ENCODE measurements around the gene MARK1. TPM values are rescaled to one million over a fixed set of nuclear protein-coding genes. Genes with fewer than 3 reads are reported as not detected.

Gene MARK1
- total RNA-seq, 1 donor from 2014 or later, result 6.3 TPM

DNA sequence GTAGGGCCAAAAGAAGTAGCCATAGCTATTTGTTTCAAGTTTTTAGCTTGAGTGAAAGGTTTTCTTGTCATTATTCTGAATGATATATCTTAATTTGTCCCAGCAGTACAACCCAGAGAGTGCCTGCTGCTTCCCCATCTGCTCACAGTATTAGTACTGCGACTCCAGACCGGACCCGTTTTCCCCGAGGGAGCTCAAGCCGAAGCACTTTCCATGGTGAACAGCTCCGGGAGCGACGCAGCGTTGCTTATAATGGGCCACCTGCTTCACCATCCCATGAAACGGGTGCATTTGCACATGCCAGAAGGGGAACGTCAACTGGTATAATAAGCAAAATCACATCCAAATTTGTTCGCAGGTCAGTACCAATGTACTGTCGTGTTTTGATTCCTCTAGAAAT, 125.1 kb downstream of the MARK1 start:
- TF ChIP-seq, protein P1, sequence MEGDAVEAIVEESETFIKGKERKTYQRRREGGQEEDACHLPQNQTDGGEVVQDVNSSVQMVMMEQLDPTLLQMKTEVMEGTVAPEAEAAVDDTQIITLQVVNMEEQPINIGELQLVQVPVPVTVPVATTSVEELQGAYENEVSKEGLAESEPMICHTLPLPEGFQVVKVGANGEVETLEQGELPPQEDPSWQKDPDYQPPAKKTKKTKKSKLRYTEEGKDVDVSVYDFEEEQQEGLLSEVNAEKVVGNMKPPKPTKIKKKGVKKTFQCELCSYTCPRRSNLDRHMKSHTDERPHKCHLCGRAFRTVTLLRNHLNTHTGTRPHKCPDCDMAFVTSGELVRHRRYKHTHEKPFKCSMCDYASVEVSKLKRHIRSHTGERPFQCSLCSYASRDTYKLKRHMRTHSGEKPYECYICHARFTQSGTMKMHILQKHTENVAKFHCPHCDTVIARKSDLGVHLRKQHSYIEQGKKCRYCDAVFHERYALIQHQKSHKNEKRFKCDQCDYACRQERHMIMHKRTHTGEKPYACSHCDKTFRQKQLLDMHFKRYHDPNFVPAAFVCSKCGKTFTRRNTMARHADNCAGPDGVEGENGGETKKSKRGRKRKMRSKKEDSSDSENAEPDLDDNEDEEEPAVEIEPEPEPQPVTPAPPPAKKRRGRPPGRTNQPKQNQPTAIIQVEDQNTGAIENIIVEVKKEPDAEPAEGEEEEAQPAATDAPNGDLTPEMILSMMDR (conservative IDR thresholded peaks at IDR 0.05; ENCODE audit: low read depth, low read length), result no peak
- no peak overlapping the region for H3K4me3 ChIP-seq (ENCODE audit: low read depth, low read length)
- no peak for DNase-seq (ENCODE audit: low read depth)

DNA sequence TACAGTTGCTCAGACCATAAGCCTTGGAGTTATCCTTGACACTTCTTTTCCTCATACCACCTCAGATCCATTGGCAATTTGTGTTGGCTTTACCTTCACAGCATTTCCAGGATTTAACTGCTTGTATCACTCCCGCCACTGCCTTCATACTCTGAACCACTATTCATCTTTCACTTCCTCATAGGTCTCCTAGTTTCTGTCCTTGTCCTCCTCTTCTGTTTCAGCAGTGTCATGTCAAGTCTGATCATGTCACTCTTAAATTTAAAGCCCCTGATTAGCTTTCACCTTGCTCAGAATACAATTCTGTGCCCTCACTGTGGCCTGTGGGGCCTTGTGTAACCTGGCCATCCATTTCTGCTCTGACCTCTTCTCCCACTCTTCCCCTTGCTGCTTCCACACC, 127.6 kb downstream of the MARK1 start:
- no peak overlapping the region for H3K4me3 ChIP-seq (ENCODE audit: low read depth, low read length)
- TF ChIP-seq, protein P1 (conservative IDR thresholded peaks at IDR 0.05; ENCODE audit: low read depth, low read length), result no peak
- no peak for DNase-seq (ENCODE audit: low read depth)

DNA sequence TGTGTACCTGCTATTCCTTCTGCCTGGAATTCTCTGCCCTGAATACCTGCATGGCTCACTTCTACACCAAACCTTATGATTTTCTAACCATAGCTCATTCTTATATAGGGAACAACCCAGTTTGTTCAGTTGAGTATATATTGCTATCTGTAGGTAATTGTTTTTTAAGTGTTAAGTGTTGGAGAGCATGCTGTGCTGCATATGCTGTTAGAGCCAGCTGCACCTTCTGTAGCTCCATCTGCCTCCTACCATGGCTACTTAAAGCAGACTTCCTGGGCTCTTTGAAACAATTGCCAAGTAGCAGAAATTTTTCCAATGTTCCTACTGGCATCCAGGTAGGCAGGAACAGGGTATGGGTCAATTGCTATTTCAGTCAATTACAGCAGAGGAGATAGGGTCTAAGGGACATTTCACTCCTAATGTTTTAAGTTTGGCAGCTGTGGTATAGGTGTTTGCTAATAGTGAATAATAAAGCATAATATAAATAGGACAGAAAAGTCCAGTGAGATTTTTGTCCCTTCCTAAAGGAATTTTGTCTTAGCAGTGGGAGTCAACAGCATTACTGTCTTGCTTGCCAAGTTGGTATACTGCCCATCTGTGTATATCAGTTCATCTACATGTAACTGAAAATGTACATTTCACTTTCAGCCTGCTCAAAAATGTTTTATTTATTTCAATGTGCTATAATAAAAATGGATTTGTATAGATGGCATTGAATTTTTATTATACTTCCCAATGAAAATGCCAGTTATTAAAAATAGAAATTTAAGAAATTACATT, 128.2 kb downstream of the MARK1 start:
- no peak overlapping the region for H3K4me3 ChIP-seq (ENCODE audit: low read depth, low read length)
- DNase-seq (ENCODE audit: low read depth), result no peak
- TF ChIP-seq, protein P1 (conservative IDR thresholded peaks at IDR 0.05; ENCODE audit: low read depth, low read length), result no peak

DNA sequence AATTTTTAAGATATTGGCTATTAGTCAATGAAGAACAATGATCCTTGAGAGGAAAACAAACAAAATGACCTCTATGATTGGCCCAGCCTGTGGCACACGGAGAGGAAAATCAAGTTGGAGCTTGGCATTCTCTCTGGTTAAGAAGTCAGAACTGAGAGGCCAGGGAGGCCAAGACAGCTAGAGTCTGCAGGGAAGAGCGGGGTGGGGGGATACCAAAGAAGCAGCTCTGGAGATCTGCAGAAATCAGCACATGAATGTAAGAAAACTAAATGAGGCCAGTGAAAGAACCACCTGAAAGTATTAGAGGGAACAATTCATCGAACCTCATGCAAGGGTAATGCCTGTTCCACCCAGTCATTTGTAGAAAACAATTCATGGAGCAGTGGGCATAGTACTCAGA, 138.4 kb downstream of the MARK1 start:
- DNase-seq (ENCODE audit: low read depth), result no peak
- no peak overlapping the region for H3K4me3 ChIP-seq (ENCODE audit: low read depth, low read length)
- TF ChIP-seq, protein P1 (conservative IDR thresholded peaks at IDR 0.05; ENCODE audit: low read depth, low read length), result no peak

DNA sequence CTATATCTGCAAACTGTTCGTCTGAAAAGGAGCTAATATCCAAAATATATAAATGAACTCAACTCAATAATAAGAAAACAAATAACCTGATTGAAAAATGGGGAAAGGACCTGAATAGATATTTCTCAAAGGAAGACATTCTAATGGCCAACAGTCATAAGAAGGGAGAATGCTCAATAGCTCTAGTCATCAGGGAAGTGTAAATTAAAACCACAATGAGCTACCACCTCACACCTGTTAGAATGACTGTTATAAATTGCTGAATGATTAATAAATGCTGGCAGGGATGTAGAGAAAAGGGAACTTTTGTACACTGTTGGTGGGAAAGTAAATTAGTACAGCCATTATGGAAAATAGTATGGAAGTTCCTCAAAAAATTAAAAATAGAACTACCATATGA, 141.1 kb downstream of the MARK1 start:
- DNase-seq (ENCODE audit: low read depth), result no peak
- no peak overlapping the region for H3K4me3 ChIP-seq (ENCODE audit: low read depth, low read length)
- TF ChIP-seq, protein P1 (conservative IDR thresholded peaks at IDR 0.05; ENCODE audit: low read depth, low read length), result no peak

DNA sequence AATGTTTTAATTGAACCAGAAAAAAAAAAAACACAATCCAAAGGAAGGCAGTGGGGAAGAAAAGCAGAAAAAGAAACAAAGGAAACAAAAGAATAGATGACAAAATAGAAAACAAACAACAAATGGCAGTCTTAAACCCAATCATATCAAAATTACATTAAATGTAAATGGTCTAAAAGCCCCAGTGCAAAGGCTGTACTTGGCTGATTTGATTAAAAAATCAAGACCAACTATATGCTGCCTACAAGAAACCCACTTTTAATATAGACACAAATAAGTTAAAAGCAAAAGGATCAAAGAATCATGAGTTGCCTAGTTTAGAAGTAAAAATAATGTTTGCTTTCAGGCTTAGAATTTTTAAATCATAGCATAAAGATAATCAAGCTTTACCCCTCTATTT, 142.4 kb downstream of the MARK1 start:
- H3K4me3 ChIP-seq (ENCODE audit: low read depth, low read length), result no peak overlapping the region
- DNase-seq (ENCODE audit: low read depth), result no peak
- TF ChIP-seq, protein P1 (conservative IDR thresholded peaks at IDR 0.05; ENCODE audit: low read depth, low read length), result no peak

DNA sequence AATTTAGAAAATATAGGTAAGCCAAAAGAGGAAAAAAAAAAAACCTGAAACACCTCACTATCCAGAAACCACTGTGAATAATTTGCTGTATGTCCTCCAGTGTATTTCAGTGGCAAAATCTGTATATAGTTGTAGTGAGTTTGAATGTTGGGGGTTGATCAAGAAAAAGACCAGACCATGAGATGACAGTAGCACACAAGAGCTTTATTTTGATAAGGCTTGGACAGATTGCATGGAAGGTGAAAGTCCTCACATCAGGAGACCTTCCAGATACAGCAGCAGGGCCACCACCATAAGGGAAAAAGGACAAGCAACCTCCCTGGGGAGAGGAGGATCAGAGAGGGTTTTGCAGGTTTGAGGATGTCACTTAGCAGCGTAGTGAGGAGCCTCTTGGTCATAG, 146.0 kb downstream of the MARK1 start:
- no peak overlapping the region for H3K4me3 ChIP-seq (ENCODE audit: low read depth, low read length)
- TF ChIP-seq, protein P1 (conservative IDR thresholded peaks at IDR 0.05; ENCODE audit: low read depth, low read length), result no peak
- DNase-seq (ENCODE audit: low read depth), result no peak
